ENCODE results near the gene PHETA2. TPM values are rescaled to one million over a fixed set of nuclear protein-coding genes. Genes with fewer than 3 reads are reported as not detected.
"Not testable (repeated sequence)": the region's sequence is repeated elsewhere in the genome, so short reads cannot be mapped to it uniquely, and the experiment has no call there.

The PHETA2 gene
- total and polyA plus RNA-seq, 2 of the 8 experiments (the other 6 are each of a cell fraction or from before 2014, with no cell fraction given): 7.4 to 7.6 TPM

- H4K5ac ChIP-seq (ENCODE audit: insufficient read length, low read depth, low read length); H2AFZ ChIP-seq (ENCODE audit: low read length); H3K9me3 ChIP-seq (ENCODE audit: insufficient read depth in 2 of 2, low read depth in 1 of 2, low read length in 1 of 2); H3K4me2 ChIP-seq (ENCODE audit: insufficient read depth in 1 of 2, low read depth in 2 of 2, low read length in 2 of 2); H3K9ac ChIP-seq (replicated peaks in 1 of 4; ENCODE audit: extremely low read depth in 1 of 4, low read depth in 3 of 4, low read length in 3 of 4); H3K56ac ChIP-seq (replicated peaks; ENCODE audit: insufficient read length, low read depth, low read length); H3K79me1 ChIP-seq (ENCODE audit: low read depth, low read length); H4K8ac ChIP-seq (ENCODE audit: extremely low read depth, insufficient read depth, low read length); DNase-seq (ENCODE audit: low read depth in 1 of 2, low spot score in 2 of 2); H3K4ac ChIP-seq (replicated peaks; ENCODE audit: insufficient read length, low read depth, low read length); H2AK5ac ChIP-seq (ENCODE audit: low read depth, low read length); H3K27me3 ChIP-seq (replicated peaks in 1 of 4; ENCODE audit: control insufficient read depth in 3 of 4, extremely low read depth in 1 of 4, insufficient read depth in 3 of 4, low read length in 3 of 4); H2BK12ac ChIP-seq (ENCODE audit: low read depth, low read length); H2BK15ac ChIP-seq (ENCODE audit: low read length); H3K36me3 ChIP-seq (ENCODE audit: control insufficient read depth in 2 of 4, insufficient read depth in 4 of 4, low read length in 3 of 4); H3K4me3 ChIP-seq (ENCODE audit: extremely low read depth in 1 of 4, insufficient read depth in 2 of 4, low read depth in 3 of 4, low read length in 4 of 4); H3K4me1 ChIP-seq (replicated peaks in 1 of 4; ENCODE audit: control insufficient read depth in 3 of 4, insufficient read depth in 4 of 4, low read length in 3 of 4); H4K91ac ChIP-seq (replicated peaks; ENCODE audit: insufficient read length, low read length); H3K18ac ChIP-seq (ENCODE audit: extremely low read depth, low read length); H2BK5ac ChIP-seq (ENCODE audit: low read depth, low read length); H3K23me2 ChIP-seq (ENCODE audit: low read depth, low read length); H3K14ac ChIP-seq (ENCODE audit: insufficient read length); H3K27ac ChIP-seq (ENCODE audit: low read depth, low read length); H2BK120ac ChIP-seq (replicated peaks; ENCODE audit: low read depth, low read length); H3K79me2 ChIP-seq (ENCODE audit: control insufficient read depth in 1 of 2, insufficient read depth in 2 of 2, low read length in 2 of 2); H3K23ac ChIP-seq (ENCODE audit: insufficient read length); H4K20me1 ChIP-seq (replicated peaks in 1 of 2; ENCODE audit: control insufficient read depth in 1 of 2, insufficient read depth in 2 of 2, low read length in 2 of 2); FAIRE-seq; H2BK20ac ChIP-seq (ENCODE audit: low read length): not testable (repeated sequence)
- whole genome bisulfite sequencing, 2 experiments (ENCODE audit: extremely low coverage in 1 of 2, insufficient coverage in 1 of 2, insufficient read length in 1 of 2, insufficient replicate concordance in 2 of 2, low coverage in 1 of 2, low lambda C conversion rate in 2 of 2, missing lambda C conversion rate in 1 of 2): no CpG with 5 or more reads among the region's 4 CpGs
- ChIA-PET CTCF (ENCODE audit: partially characterized antibody) (interaction anchor here (1.3 kb wide), 1 partner anchor 11 kb away, joined by 4 read pairs; no protein-coding TSS in a partner anchor), POLR2A (ENCODE audit: partially characterized antibody) (interaction anchor here (1.6 kb wide), 1 partner anchor 177 kb away, joined by 4 read pairs; the partner anchor contains the start of gene CENPM)
Observed at GRCh38 chr22:42123529-42123928, 49.5 kb downstream of the PHETA2 start.

Measured in H1 (cell line).